ENCODE results near the gene RSPH9. TPM values are rescaled to one million over a fixed set of nuclear protein-coding genes. Genes with fewer than 3 reads are reported as not detected.

The RSPH9 gene
- total and polyA plus RNA-seq, 7 donors: 0.11 to 0.59 (median 0.44) TPM; not detected in 3

DNA sequence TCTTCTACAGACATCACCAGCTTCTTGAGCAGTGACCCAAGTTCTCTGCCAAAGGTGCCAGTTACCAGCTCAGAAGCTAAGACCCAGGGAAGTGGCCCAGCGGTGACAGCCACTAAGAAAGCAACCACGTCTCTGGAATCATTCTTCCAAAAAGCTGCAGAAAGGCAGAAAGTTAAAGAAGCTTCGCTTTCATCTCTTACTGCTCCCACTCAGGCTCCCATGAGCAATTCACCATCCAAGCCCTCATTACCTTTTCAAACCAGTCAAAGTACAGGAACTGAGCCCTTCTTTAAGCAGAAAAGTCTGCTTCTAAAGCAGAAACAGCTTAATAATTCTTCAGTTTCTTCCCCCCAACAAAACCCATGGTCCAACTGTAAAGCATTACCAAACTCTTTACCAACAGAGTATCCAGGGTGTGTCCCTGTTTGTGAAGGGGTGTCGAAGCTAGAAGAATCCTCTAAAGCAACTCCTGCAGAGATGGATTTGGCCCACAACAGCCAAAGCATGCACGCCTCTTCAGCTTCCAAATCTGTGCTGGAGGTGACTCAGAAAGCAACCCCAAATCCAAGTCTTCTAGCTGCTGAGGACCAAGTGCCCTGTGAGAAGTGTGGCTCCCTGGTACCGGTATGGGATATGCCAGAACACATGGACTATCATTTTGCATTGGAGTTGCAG, 31.0 kb upstream of the RSPH9 start:
- no peak overlapping the region for H3K4me3 ChIP-seq
- H3K9me3 ChIP-seq: no peaks in the 10 kb centered on the region
- H3K36me3 ChIP-seq (ENCODE audit: insufficient read depth in 1 of 2, low read depth in 1 of 2): peaks cover 0 to 62% of the 10 kb centered on the region in 2 donors
- intact Hi-C loops (cut with DNase I): no loop called here
- ATAC-seq: no peak
- no peak overlapping the region for H3K27ac ChIP-seq
- DNase-seq: no peak
- TF ChIP-seq CTCF (IDR thresholded peaks at IDR 0.05): no peak
- WGBS, 3 donors: 93 to 94% (median 94%) methylated on average over 6 of the region's 6 CpGs
- H3K27me3 ChIP-seq (ENCODE audit: insufficient read depth in 3 of 3, low read length in 2 of 3): no peaks in the 10 kb centered on the region
- H3K4me1 ChIP-seq: no peaks in the 10 kb centered on the region

DNA sequence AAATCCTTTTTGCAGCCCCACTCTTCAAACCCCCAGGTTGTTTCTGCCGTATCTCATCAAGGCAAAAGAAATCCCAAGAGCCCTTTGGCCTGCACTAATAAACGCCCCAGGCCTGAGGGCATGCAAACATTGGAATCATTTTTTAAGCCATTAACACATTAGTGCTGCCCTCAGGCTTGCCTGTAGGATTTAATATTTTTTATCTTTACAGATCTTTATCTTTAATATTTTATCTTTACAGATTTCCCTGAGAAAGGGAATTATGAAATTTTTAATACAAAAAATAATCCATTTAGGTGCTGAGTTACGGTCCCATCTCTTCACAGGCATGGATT, 30.5 kb upstream of the RSPH9 start:
- no peaks in the 10 kb centered on the region for H3K27me3 ChIP-seq (ENCODE audit: insufficient read depth in 3 of 3, low read length in 2 of 3)
- WGBS, 3 donors: 80 to 85% (median 80%) methylated on average over 3 of the region's 3 CpGs
- no peaks in the 10 kb centered on the region for H3K9me3 ChIP-seq
- no peaks in the 10 kb centered on the region for H3K4me1 ChIP-seq
- intact Hi-C loops (cut with DNase I): no loop called here
- H3K4me3 ChIP-seq: no peak overlapping the region
- no peak for ATAC-seq
- H3K27ac ChIP-seq: peak overlapping the region; percentile 11
- H3K36me3 ChIP-seq (ENCODE audit: insufficient read depth in 1 of 2, low read depth in 1 of 2): peaks cover 0 to 66% of the 10 kb centered on the region in 2 donors
- TF ChIP-seq CTCF (IDR thresholded peaks at IDR 0.05): no peak
- DNase-seq: no peak

- no peaks in the 10 kb centered on the region for H3K9me3 ChIP-seq
- no peaks in the 10 kb centered on the region for H3K4me1 ChIP-seq
- DNase-seq (no peak), ATAC-seq (peak; percentile 27 to 42 (median 34))
- no peak for TF ChIP-seq CTCF (IDR thresholded peaks at IDR 0.05)
- no peak overlapping the region for H3K27ac ChIP-seq
- H3K36me3 ChIP-seq (ENCODE audit: insufficient read depth in 1 of 2, low read depth in 1 of 2): peaks cover 18 to 68% of the 10 kb centered on the region in 2 donors
- 93 to 96% (median 95%) methylated on average over 9 of the region's 9 CpGs for WGBS, 3 donors
- no peak overlapping the region for H3K4me3 ChIP-seq
- intact Hi-C loops (cut with DNase I): no loop called here
- H3K27me3 ChIP-seq (ENCODE audit: insufficient read depth in 3 of 3, low read length in 2 of 3): no peaks in the 10 kb centered on the region
Measured at GRCh38 chr6:43616725-43617472, 27.9 kb upstream of the RSPH9 start.

- intact Hi-C loops (cut with DNase I): no loop called here
- Histone ChIP-seq H3K4me1 (no peaks in the 10 kb centered on the region), H3K4me3 (no peak overlapping the region), H3K27ac (no peak overlapping the region), H3K27me3 (ENCODE audit: insufficient read depth in 3 of 3, low read length in 2 of 3) (no peaks in the 10 kb centered on the region), H3K36me3 (ENCODE audit: insufficient read depth in 1 of 2, low read depth in 1 of 2) (peaks cover 23 to 84% of the 10 kb centered on the region in 2 donors), H3K9me3 (no peaks in the 10 kb centered on the region)
- ATAC-seq (no peak), DNase-seq (peak in 1 of 2 donors; percentile 46)
- TF ChIP-seq CTCF (IDR thresholded peaks at IDR 0.05): no peak
- 85 to 88% (median 87%) methylated on average over 12 of the region's 12 CpGs for WGBS, 3 donors
Measured at GRCh38 chr6:43621078-43621835, 23.6 kb upstream of the RSPH9 start.

Measured in psoas muscle (tissue), 8 donors.